DOHH2 (cell line): ENCODE results near the gene ANAPC16.

Experiments used
- EZH2phosphoT487 ChIP-seq: fragments of 200-600 bp; sonication (generic); IDR thresholded peaks from 2 replicates; pipeline ENCODE4 v1.6.1; 2017; ENCODE audit warnings: borderline replicate concordance, mild to moderate bottlenecking, antibody characterized with exemption, low read length, moderate library complexity, mixed read lengths
- TF ChIP-seq, protein P1 (sequence below): fragments of 200-600 bp; sonication (generic); IDR thresholded peaks from one replicate; pipeline ENCODE4 v1.5.1; 2014; ENCODE audit warnings: antibody characterized with exemption, mild to moderate bottlenecking, low read depth, low read length; ENCODE audit not compliant: poor library complexity, severe bottlenecking

GRCh38 chr10:72267381-72267780 lies 51.6 kb downstream of the ANAPC16 start:
- TF ChIP-seq, protein P1, sequence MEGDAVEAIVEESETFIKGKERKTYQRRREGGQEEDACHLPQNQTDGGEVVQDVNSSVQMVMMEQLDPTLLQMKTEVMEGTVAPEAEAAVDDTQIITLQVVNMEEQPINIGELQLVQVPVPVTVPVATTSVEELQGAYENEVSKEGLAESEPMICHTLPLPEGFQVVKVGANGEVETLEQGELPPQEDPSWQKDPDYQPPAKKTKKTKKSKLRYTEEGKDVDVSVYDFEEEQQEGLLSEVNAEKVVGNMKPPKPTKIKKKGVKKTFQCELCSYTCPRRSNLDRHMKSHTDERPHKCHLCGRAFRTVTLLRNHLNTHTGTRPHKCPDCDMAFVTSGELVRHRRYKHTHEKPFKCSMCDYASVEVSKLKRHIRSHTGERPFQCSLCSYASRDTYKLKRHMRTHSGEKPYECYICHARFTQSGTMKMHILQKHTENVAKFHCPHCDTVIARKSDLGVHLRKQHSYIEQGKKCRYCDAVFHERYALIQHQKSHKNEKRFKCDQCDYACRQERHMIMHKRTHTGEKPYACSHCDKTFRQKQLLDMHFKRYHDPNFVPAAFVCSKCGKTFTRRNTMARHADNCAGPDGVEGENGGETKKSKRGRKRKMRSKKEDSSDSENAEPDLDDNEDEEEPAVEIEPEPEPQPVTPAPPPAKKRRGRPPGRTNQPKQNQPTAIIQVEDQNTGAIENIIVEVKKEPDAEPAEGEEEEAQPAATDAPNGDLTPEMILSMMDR = no peak
- no peak for TF ChIP-seq EZH2phosphoT487
